Activated CD8-positive, alpha-beta memory T cell treated with anti-CD3 and anti-CD28 coated beads for 4 hours (primary cell): Measurements from ENCODE around the gene ANAPC16.
"Not testable (repeated sequence)": the region's sequence is repeated elsewhere in the genome, so short reads cannot be mapped to it uniquely, and the experiment has no call there.

ENCODE experiments used
- DNase-seq, 2 donors: peaks; one replicate each; pipeline ENCODE4 v3.0.0-alpha.2; 2020; ENCODE audit warnings: low read depth in 2 of 2

The ANAPC16 gene

DNA sequence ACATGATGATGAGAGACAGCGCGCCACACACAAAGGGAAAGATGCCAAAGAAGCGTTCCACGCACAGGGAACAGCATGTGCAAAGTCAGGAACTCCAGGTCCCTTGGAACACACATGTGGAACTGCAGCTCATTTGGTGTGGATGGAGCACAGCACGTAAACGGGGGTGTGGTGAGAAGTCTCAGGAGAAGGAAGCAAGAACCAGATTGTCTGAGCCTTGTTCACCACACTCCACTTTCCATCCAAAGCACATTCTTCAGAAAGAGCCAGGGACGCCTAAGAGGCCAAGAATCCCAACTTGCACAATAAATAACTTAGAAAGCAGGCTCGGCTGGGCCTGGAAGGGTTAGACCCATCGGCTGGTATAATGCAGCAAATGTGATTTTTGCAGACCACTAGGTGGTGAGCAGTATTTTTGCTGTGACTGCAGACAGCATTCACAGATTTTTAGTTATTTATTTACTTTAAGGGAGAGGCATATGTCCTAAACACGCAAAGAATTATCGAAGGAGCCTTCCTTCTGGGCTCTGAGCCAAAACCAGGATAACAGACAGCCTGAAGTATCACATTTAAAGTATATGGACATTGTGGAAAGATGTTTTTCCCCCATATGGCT, 28.1 kb downstream of the ANAPC16 start:
- no peak for DNase-seq

DNA sequence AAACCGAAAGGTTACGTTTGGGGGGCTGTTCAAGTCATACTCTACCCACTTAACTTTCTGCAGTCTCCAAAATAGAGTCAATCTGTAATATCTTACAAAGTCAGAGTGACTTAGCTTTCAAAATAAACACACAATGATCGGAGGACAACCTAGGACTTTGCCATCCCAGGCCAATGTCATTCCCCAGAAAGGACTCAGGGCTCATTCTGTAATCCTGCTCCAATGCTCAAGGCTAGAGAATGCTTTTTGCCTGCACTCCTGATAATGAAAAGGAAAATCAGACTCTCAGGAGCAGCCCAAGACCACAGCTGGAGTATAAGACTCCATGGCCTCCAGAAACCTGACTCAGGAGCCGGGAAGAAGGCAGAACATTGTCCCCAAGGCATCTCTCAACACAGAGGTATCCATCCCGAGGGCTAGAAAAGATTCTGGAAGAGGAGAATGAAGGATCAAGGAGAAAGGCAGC, 28.8 kb downstream of the ANAPC16 start:
- DNase-seq: no peak

GRCh38 chr10:72245949-72246525, 30.2 kb downstream of the ANAPC16 start:
- DNase-seq: no peak

DNA sequence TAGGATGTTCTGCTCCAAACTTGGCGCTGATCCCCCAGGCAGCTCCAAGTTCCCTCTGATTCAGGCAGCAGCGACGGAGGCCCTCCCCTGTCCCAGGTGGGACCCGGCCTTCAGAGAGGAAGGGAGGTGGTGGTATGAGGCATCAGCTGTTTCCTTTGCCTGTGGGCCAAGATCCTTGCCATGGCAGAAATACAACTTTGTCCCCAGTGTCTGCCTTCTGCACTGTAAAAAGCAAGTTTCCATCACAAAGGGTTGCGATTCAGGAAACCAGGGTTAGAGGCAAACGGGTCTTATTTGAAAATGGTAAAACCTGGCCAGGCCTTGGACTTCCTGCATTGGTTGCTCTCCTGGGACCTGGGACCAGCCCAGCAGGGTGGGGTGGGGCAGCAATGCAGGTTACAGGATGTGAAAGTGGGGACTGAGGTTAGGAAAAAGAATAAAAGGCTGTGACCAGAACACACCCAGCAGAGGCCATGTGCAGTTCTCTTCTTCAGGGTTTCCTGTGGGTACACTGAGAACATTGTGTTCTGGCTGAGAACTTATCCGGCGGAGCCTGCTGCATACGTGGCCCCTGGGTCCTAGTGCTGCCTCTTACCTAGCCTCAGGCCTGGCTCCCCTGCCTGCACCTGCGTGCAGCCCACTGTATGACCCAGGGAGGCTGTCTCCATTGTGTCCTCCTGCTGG, 32.8 kb downstream of the ANAPC16 start:
- peak in 1 of 2 donors; percentile 55 for DNase-seq

DNA sequence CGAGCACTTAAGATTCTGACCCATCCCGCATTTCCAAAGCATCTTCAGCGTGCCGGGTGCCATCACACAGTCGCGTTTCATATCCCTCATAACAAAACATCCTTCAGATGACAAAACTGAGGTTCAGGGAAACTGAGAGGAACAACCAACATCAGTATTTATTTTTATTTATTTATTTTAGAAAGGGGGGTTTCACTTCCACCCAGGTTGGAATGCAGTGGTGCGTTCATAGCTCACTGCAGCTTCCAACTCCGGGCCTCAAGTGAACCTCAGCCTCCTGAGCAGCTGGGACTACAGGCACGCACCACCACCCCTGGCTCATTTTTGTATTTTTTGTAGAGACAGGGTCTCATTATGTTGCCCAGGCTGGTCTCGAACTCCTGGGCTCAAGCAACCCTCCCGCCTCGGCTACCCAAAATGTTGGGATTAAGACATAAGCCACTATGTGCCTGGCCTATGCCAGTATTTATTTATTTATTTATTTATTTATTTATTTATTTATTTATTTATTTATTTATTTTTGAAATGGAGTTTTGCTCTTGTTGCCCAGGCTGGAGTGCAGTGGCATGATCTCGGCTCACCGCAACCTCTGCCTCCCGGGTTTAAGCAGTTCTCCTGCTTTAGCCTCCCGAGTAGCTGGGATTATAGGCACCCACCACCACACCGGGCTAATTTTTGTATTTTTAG, 33.5 kb downstream of the ANAPC16 start:
- not testable (repeated sequence) for DNase-seq

- no peak for DNase-seq
Observed at GRCh38 chr10:72250666-72251065, 34.9 kb downstream of the ANAPC16 start.

- no peak for DNase-seq
Observed at GRCh38 chr10:72251635-72252034, 35.8 kb downstream of the ANAPC16 start.

- DNase-seq: no peak
Observed at GRCh38 chr10:72252972-72253371, 37.2 kb downstream of the ANAPC16 start.

- DNase-seq: no peak
Observed at GRCh38 chr10:72253578-72253977, 37.8 kb downstream of the ANAPC16 start.

GRCh38 chr10:72254813-72255568, 39.2 kb downstream of the ANAPC16 start:
- no peak for DNase-seq

- no peak for DNase-seq
Observed at GRCh38 chr10:72255977-72256729, 40.3 kb downstream of the ANAPC16 start.

GRCh38 chr10:72257051-72257892, 41.5 kb downstream of the ANAPC16 start:
- DNase-seq: no peak

GRCh38 chr10:72258617-72259016, 42.8 kb downstream of the ANAPC16 start:
- no peak for DNase-seq

- no peak for DNase-seq
Observed at GRCh38 chr10:72259491-72260238, 43.9 kb downstream of the ANAPC16 start.

DNA sequence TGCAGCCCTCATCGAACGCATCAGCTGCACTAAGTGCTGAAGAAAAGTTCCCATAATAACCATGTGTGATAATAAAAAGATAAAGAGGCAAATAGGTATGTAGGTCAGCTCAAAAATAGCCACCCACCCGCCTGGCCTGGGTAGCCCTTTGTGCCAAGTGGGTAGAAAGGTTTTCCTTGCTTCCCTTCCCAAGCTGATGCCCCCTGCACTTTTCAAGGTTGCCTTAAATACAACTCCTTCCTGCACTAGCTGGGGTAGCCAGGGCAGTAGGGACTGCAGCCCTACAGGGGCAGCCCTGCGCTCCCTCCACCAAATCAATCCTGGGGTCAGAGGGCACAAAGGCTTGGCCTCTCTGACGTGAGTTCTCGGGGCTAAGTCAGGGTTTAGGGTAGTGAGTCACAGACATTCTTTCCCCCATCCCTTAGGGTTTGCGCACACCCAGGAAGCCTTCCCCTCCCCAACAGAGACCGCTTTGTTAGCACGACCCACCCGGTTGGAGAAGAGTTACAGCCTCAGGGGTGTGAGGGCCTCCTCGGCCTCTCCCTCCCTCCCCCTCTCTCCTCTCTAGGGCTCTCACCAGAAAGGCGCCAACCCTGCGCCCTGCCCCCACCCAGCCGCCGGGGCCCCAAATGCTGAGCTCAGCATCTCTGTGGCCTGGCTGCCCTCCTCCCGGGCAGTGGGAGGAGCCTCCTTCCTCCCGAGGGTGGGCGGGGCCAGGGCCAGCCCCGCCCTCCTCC, 44.6 kb downstream of the ANAPC16 start:
- peak; percentile 60 to 66 for DNase-seq

DNA sequence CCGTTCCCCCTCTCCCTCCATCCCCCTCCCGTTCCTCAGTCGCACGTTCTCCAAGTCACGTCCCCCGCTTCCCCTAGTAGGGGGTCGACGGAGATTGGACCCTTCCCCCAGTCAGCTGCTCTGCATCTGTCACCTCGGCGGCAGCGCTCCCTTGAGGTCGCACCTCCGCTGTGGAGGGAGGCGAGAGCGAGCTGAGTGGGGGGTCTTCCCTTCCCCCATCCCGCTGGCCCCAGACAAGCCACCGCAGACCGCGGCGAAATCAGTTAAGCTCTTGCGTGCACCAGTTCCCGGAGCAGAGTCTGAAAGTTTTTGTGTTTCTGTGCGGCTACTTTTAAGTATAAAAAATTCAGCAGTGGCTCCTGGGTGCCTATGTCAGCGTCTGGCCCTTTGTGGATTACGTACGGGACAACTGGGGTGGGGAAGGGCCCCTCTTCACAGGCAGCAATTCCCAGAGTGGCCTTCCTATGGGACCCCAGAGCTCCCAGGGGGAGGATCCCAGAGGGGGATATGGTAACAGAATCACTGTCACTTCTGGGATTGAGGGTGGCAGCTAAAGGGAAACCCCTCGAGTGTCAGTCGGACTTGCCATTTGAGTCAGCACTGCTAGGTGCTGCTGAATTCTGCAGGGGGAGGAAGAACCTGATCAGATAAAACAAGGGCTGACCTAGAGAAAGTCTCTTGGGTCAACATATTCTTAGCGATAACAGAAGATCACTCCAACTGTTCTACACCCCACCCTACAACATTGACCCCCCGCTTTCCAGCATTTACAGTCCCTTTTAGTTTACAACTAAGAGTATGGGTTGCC, 45.4 kb downstream of the ANAPC16 start:
- no peak for DNase-seq

DNA sequence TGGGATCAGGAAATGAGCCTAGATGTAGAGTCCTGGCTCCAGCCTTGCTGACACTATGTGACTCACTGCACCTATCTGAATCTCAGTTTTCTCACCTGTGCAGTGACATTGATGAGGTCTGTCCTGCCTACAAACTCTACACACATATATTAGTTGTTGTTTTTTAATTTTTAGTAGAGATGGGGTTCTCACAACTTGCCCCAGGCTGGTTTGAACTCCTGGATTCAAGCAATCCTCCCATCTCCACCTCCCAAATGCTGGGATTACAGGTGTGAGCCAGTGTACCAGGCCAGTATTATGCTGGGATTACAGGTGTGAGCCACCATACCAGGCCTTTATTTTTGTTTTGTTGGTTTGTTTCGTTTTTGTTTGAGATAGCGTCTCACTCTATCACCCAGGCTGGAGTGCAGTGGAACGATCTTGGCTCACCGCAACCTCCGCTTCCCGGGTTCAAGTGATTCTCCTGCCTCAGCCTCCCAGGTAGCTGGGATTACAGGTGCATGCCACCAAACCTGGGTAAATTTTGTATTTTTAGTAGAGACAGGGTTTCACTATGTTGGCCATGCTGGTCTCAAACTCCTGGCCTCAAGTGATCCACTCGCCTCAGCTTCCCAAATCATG, 46.1 kb downstream of the ANAPC16 start:
- no peak for DNase-seq
